Right cardiac atrium (tissue), 5 donors: ENCODE data around the gene SLC19A1. TPM values are rescaled to one million over a fixed set of nuclear protein-coding genes. Genes with fewer than 3 reads are reported as not detected.
A peak's percentile ranks its signal among the peaks of the same experiment; 100 is the strongest.

Experiments used
- ATAC-seq, 2 donors: fragments of 200-7000 bp; cut with Tn5 transposase; one replicate each; pipeline versions ENCODE4 v1.8.0 to v1.9.1; 2020; ENCODE audit warnings: moderate library complexity in 2 of 2, mild to moderate bottlenecking in 1 of 2
- DNase-seq, 3 donors: peaks; one replicate each; pipeline ENCODE4 v3.0.0-alpha.2; 2020
- H3K27ac ChIP-seq: one replicate; pipeline ENCODE4 v1.5.1; 2013; ENCODE audit warnings: mild to moderate bottlenecking, low read length, control low read depth, moderate library complexity
- H3K27me3 ChIP-seq: one replicate; pipeline ENCODE4 v1.6.1; 2013; ENCODE audit not compliant: control insufficient read depth, insufficient read depth
- H3K4me1 ChIP-seq: one replicate; pipeline ENCODE4 v1.6.1; 2013; ENCODE audit warnings: low read length; ENCODE audit not compliant: control insufficient read depth, insufficient read depth
- H3K4me3 ChIP-seq: one replicate; pipeline ENCODE4 v1.5.1; 2013; ENCODE audit warnings: low read length, control low read depth
- H3K9me3 ChIP-seq: one replicate; pipeline ENCODE4 v1.6.1; 2013; ENCODE audit warnings: low read length; ENCODE audit not compliant: control insufficient read depth
- WGBS: extraction: QIAGEN DNeasy Blood & Tissue Kit; methylation state at CpG from one replicate; pipeline ENCODE4 v1.1.7; 2013; 5-methylcytosine and 5-hydroxymethylcytosine counted together
- intact Hi-C, 4 donors: fragments of 100-400 bp; cut with DNase I; formaldehyde crosslinking; loops; one replicate each; pipeline versions ENCODE4 v1.11.0 to v1.14.0; 2022 to 2023
- polyA plus RNA-seq: library from polyadenylated mRNA; stranded (reverse); fragments of 200-250 nt; gene quantifications from one replicate; pipeline ENCODE4 v1.2.3, GENCODE V29; 2013
- total RNA-seq, 4 donors: library from RNA; stranded (reverse); fragmentation: NEBNext Ultra II Directional; extraction: Animal tissue kit (Norgen Biotek cat#: 25700); gene quantifications; one replicate each; pipeline ENCODE4 v1.2.1, GENCODE V29; 2021
- donor health status: healthy with polysubstance abuse.
- donor health status: DM: no; HTN: yes; CAD: no.
- donor health status: DM: no; HTN: no; CAD: no.
- donor health status: DM: no; HTN: yes; CAD: no; lungs with severe emphysema.
- donor health status: DM: yes; HTN: yes; CAD: no.

SLC19A1 gene
- total and polyA plus RNA-seq, 5 donors, result 2.3 to 5.0 (median 3.9) TPM

- WGBS, result 81% methylated on average over 21 of the region's 21 CpGs
- intact Hi-C loops, result no loop called here
Observed at GRCh38 chr21:45575993-45576837, 34.0 kb upstream of the SLC19A1 start.

GRCh38 chr21:45575304-45575992, 33.2 kb upstream of the SLC19A1 start:
- Histone ChIP-seq H3K4me3 (no peak overlapping the region), H3K9me3 (no peaks in the 10 kb centered on the region), H3K27ac (no peak overlapping the region), H3K27me3 (no peaks in the 10 kb centered on the region), H3K4me1 (no peaks in the 10 kb centered on the region)
- 87% methylated on average over 26 of the region's 26 CpGs for WGBS
- intact Hi-C loops, result no loop called here
- DNase-seq (peak in 1 of 3 donors; percentile 1), ATAC-seq (no peak)

More at GRCh38 chr21:45575993-45576837, 34.0 kb upstream of the SLC19A1 start:
- Histone ChIP-seq H3K27ac (no peak overlapping the region), H3K4me1 (no peaks in the 10 kb centered on the region), H3K9me3 (no peaks in the 10 kb centered on the region), H3K27me3 (no peaks in the 10 kb centered on the region), H3K4me3 (no peak overlapping the region)
- DNase-seq, result peak in 1 of 3 donors; percentile 8
- ATAC-seq, result no peak

- DNase-seq (peak; percentile 7 to 60 (median 56)), ATAC-seq (no peak)
- Histone ChIP-seq H3K4me3 (no peak overlapping the region), H3K27me3 (no peaks in the 10 kb centered on the region), H3K9me3 (no peaks in the 10 kb centered on the region), H3K27ac (no peak overlapping the region), H3K4me1 (no peaks in the 10 kb centered on the region)
- 63% methylated on average over 14 of the region's 14 CpGs for WGBS
- intact Hi-C loops, result no loop called here
Observed at GRCh38 chr21:45574691-45575090, 32.5 kb upstream of the SLC19A1 start.

GRCh38 chr21:45574081-45574501, 31.9 kb upstream of the SLC19A1 start:
- no peak overlapping the region for H3K4me3 ChIP-seq
- peak in 2 of 3 donors; percentile 7 to 46 for DNase-seq
- no peaks in the 10 kb centered on the region for H3K9me3 ChIP-seq
- ATAC-seq, result peak; percentile 28 to 29
- intact Hi-C loops, result no loop called here
- WGBS, result 60% methylated on average over 25 of the region's 25 CpGs
- no peak overlapping the region for H3K27ac ChIP-seq
- H3K27me3 ChIP-seq, result no peaks in the 10 kb centered on the region
- H3K4me1 ChIP-seq, result no peaks in the 10 kb centered on the region

- H3K27me3 ChIP-seq, result no peaks in the 10 kb centered on the region
- H3K4me1 ChIP-seq, result no peaks in the 10 kb centered on the region
- no peak overlapping the region for H3K4me3 ChIP-seq
- no peak overlapping the region for H3K27ac ChIP-seq
- intact Hi-C loops, result no loop called here
- peak in 1 of 2 donors; percentile 45 for ATAC-seq
- H3K9me3 ChIP-seq, result no peaks in the 10 kb centered on the region
- DNase-seq, result peak in 2 of 3 donors; percentile 3 to 42
- WGBS, result 69% methylated on average over 14 of the region's 14 CpGs
Observed at GRCh38 chr21:45573452-45574035, 31.3 kb upstream of the SLC19A1 start.

- DNase-seq, result no peak
- Histone ChIP-seq H3K4me1 (no peaks in the 10 kb centered on the region), H3K9me3 (no peaks in the 10 kb centered on the region), H3K27me3 (no peaks in the 10 kb centered on the region), H3K27ac (no peak overlapping the region), H3K4me3 (no peak overlapping the region)
- peak in 1 of 2 donors; percentile 58 for ATAC-seq
- 70% methylated on average over 11 of the region's 11 CpGs for whole genome bisulfite sequencing
- intact Hi-C loops, result no loop called here
Observed at GRCh38 chr21:45572783-45573451, 30.7 kb upstream of the SLC19A1 start.

- no peaks in the 10 kb centered on the region for H3K27me3 ChIP-seq
- no peaks in the 10 kb centered on the region for H3K9me3 ChIP-seq
- DNase-seq (no peak), ATAC-seq (no peak)
- WGBS, result 94% methylated on average over 8 of the region's 8 CpGs
- H3K27ac ChIP-seq, result no peak overlapping the region
- intact Hi-C loops, result no loop called here
- no peak overlapping the region for H3K4me3 ChIP-seq
- no peaks in the 10 kb centered on the region for H3K4me1 ChIP-seq
Observed at GRCh38 chr21:45572231-45572630, 30.0 kb upstream of the SLC19A1 start.

GRCh38 chr21:45571641-45572040, 29.4 kb upstream of the SLC19A1 start:
- WGBS, result 85% methylated on average over 15 of the region's 15 CpGs
- intact Hi-C loops, result no loop called here
- ATAC-seq (no peak), DNase-seq (no peak)
- Histone ChIP-seq H3K4me3 (no peak overlapping the region), H3K4me1 (no peaks in the 10 kb centered on the region), H3K27ac (no peak overlapping the region), H3K27me3 (no peaks in the 10 kb centered on the region), H3K9me3 (no peaks in the 10 kb centered on the region)

GRCh38 chr21:45570826-45571601, 28.8 kb upstream of the SLC19A1 start:
- Histone ChIP-seq H3K4me3 (no peak overlapping the region), H3K9me3 (no peaks in the 10 kb centered on the region), H3K27ac (no peak overlapping the region), H3K27me3 (no peaks in the 10 kb centered on the region), H3K4me1 (no peaks in the 10 kb centered on the region)
- WGBS, result 73% methylated on average over 20 of the region's 20 CpGs
- DNase-seq (peak in 1 of 3 donors; percentile 40), ATAC-seq (no peak)
- intact Hi-C loops, result no loop called here

GRCh38 chr21:45570071-45570470, 27.8 kb upstream of the SLC19A1 start:
- DNase-seq (no peak), ATAC-seq (no peak)
- no peaks in the 10 kb centered on the region for H3K27me3 ChIP-seq
- no peaks in the 10 kb centered on the region for H3K9me3 ChIP-seq
- WGBS, result 91% methylated on average over 7 of the region's 7 CpGs
- H3K4me3 ChIP-seq, result no peak overlapping the region
- no peaks in the 10 kb centered on the region for H3K4me1 ChIP-seq
- intact Hi-C loops, result no loop called here
- H3K27ac ChIP-seq, result no peak overlapping the region
